Measurements from ENCODE around the gene GLDN. TPM values are rescaled to one million over a fixed set of nuclear protein-coding genes. Genes with fewer than 3 reads are reported as not detected.

The GLDN gene
- total RNA-seq, 3 donors from 2014 or later (not counting 1 experiment from before 2014, with no cell fraction given), result not detected

DNA sequence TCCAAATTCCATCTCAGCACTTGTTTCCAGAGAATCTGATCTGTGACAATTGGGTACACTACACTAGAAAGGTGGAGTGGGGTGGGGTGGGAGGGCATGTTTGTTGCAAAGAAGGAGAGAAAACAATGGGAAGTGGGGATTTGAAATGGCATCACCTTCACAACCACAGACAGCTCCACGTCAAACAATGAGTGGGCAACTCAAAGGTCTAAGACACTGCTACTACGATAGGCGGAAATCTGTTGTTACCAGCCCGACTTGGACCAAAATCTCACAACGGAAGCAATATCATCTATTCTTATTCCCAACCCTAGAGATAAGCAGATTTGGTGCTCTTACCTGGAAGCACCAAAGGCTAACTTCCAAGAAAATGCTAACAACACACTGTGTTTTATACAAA lies 6.4 kb upstream of the GLDN start:
- H3K4me1 Mint-ChIP-seq, result no peaks in the 10 kb centered on the region
- TF ChIP-seq, protein P1, sequence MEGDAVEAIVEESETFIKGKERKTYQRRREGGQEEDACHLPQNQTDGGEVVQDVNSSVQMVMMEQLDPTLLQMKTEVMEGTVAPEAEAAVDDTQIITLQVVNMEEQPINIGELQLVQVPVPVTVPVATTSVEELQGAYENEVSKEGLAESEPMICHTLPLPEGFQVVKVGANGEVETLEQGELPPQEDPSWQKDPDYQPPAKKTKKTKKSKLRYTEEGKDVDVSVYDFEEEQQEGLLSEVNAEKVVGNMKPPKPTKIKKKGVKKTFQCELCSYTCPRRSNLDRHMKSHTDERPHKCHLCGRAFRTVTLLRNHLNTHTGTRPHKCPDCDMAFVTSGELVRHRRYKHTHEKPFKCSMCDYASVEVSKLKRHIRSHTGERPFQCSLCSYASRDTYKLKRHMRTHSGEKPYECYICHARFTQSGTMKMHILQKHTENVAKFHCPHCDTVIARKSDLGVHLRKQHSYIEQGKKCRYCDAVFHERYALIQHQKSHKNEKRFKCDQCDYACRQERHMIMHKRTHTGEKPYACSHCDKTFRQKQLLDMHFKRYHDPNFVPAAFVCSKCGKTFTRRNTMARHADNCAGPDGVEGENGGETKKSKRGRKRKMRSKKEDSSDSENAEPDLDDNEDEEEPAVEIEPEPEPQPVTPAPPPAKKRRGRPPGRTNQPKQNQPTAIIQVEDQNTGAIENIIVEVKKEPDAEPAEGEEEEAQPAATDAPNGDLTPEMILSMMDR (IDR thresholded peaks at IDR 0.05), result no peak
- 76% methylated on average over 5 of the region's 5 CpGs for WGBS (ENCODE audit: insufficient coverage)
- no peak overlapping the region for H3K4me3 Mint-ChIP-seq
- H3K9me3 Mint-ChIP-seq, result no peaks in the 10 kb centered on the region
- no peaks in the 10 kb centered on the region for H3K27me3 ChIP-seq (ENCODE audit: control insufficient read depth, insufficient read depth, low read length)
- no peak overlapping the region for H3K27ac Mint-ChIP-seq
- intact Hi-C loops (cut with micrococcal nuclease), result no loop called here
- H3K4me3 ChIP-seq (ENCODE audit: low read length), result no peak overlapping the region
- H3K36me3 ChIP-seq (ENCODE audit: control insufficient read depth, insufficient read depth, low read length), result no peaks in the 10 kb centered on the region
- DNase-seq (no peak), ATAC-seq (no peak)
- peak overlapping the region; percentile 30 for H3K27ac ChIP-seq (ENCODE audit: low read length)
- no peaks in the 10 kb centered on the region for H3K9me3 ChIP-seq (ENCODE audit: control insufficient read depth, insufficient read depth, low read length)
- no peaks in the 10 kb centered on the region for H3K36me3 Mint-ChIP-seq
- peaks cover 7% of the 10 kb centered on the region for H3K4me1 ChIP-seq (ENCODE audit: control insufficient read depth, insufficient read depth, low read length)
- peaks cover 0 to 3% of the 10 kb centered on the region in 2 donors for H3K27me3 Mint-ChIP-seq (ENCODE audit: low read depth in 2 of 2)

DNA sequence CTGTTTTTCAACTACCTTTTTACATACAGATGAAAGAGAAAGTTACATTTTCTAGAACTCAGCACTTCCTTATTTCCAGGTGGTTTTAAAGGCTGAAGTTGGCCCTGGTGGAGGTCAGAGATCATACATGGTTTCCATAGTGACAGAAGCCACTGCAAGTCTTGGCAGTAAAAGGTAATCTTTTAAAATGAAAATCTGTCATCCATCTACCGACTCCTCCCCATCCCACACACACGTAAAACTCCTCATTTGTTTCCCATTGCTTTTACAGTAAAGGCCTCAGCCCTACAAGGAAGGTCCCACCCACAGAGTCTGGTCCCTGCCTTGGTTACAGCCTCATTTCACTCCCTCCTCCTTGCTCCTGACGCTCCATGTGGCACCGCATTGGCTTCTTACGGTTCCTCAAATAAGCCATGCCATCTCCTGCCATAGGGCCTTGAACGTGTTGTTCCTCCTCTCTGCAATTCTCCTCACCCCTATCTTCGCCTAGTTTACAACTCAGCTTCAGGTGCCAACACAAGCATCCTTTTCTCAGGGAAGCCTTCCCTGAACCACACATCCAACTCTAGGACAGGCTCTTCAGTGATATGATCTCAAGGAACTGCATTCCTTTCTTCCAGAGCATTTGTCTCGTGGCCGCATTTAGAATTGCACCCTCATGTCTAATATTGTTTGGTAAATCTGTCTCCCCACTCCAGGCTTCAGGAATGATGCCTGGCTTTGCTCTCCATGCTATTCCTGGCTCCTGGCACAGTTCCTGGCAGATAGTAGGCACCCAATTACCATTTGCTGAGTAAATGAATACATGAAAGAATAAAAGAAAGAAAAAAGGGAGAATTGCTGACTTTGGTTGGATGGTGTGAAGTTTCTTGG lies 5.7 kb upstream of the GLDN start:
- Mint-ChIP-seq H3K27me3 (ENCODE audit: low read depth in 2 of 2) (peaks cover 0 to 3% of the 10 kb centered on the region in 2 donors), H3K4me1 (no peaks in the 10 kb centered on the region), H3K36me3 (no peaks in the 10 kb centered on the region), H3K4me3 (no peak overlapping the region), H3K27ac (no peak overlapping the region), H3K9me3 (no peaks in the 10 kb centered on the region)
- Histone ChIP-seq H3K27me3 (ENCODE audit: control insufficient read depth, insufficient read depth, low read length) (no peaks in the 10 kb centered on the region), H3K4me1 (ENCODE audit: control insufficient read depth, insufficient read depth, low read length) (peaks cover 7% of the 10 kb centered on the region), H3K36me3 (ENCODE audit: control insufficient read depth, insufficient read depth, low read length) (no peaks in the 10 kb centered on the region), H3K9me3 (ENCODE audit: control insufficient read depth, insufficient read depth, low read length) (no peaks in the 10 kb centered on the region), H3K27ac (ENCODE audit: low read length) (no peak overlapping the region), H3K4me3 (ENCODE audit: low read length) (no peak overlapping the region)
- 83% methylated on average over 9 of the region's 9 CpGs for WGBS (ENCODE audit: insufficient coverage)
- intact Hi-C loops (cut with micrococcal nuclease), result no loop called here
- TF ChIP-seq, protein P1 (IDR thresholded peaks at IDR 0.05), result no peak
- DNase-seq (no peak), ATAC-seq (no peak)

DNA sequence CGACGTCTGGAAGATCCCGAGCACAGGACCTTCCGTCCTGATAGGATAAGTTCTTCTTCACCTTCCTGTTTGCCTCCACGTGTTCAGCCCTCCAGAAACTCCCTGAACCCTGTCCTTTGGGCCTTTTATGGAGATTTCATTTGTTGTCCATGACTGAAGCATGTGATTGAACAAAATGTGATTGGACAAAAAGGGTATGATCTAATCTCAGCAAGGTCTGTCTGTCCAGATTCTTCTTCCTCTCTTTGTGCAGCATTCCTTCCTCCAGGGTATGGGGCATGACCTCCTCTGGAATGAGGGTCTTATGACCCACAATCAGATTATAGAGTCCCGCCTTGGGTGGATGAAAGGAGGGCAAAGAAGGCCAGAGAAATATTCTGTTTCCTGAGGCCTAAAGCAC lies 3.0 kb upstream of the GLDN start, which contains the start of gene CYP19A1:
Gene CYP19A1, minus strand, starts transcription at position 101 of the 400 bp plus-strand sequence. CDS start 95,684 bp downstream, outside the sequence.
- Histone ChIP-seq H3K4me1 (ENCODE audit: control insufficient read depth, insufficient read depth, low read length) (peaks cover 6% of the 10 kb centered on the region), H3K27me3 (ENCODE audit: control insufficient read depth, insufficient read depth, low read length) (peaks cover 2% of the 10 kb centered on the region), H3K9me3 (ENCODE audit: control insufficient read depth, insufficient read depth, low read length) (no peaks in the 10 kb centered on the region), H3K4me3 (ENCODE audit: low read length) (no peak within 1 kb of the TSS), H3K27ac (ENCODE audit: low read length) (no peak within 1 kb of the TSS), H3K36me3 (ENCODE audit: control insufficient read depth, insufficient read depth, low read length) (no peaks in the 10 kb centered on the region)
- no peak for DNase-seq
- 95% methylated on average over 5 of the region's 6 CpGs for WGBS (ENCODE audit: insufficient coverage)
- Mint-ChIP-seq H3K9me3 (no peaks in the 10 kb centered on the region), H3K27me3 (ENCODE audit: low read depth in 2 of 2) (peaks cover 10 to 11% of the 10 kb centered on the region in 2 donors), H3K4me3 (no peak within 1 kb of the TSS), H3K36me3 (no peaks in the 10 kb centered on the region), H3K4me1 (no peaks in the 10 kb centered on the region), H3K27ac (no peak within 1 kb of the TSS)
- TF ChIP-seq, protein P1 (IDR thresholded peaks at IDR 0.05), result no peak
- no peak for ATAC-seq
- intact Hi-C loops (cut with micrococcal nuclease), result no loop called here
